ENCODE data around the gene CLCN6.

CLCN6 gene

GRCh38 chr1:11879311-11880180 is 73.6 kb downstream of the CLCN6 start:
- no peak for DNase-seq (ENCODE audit: low read depth)

- no peak for DNase-seq (ENCODE audit: low read depth)
Observed at GRCh38 chr1:11880181-11880575, 74.2 kb downstream of the CLCN6 start.

GRCh38 chr1:11880911-11881748 is 75.1 kb downstream of the CLCN6 start:
- DNase-seq (ENCODE audit: low read depth) = no peak

GRCh38 chr1:11881749-11882441 is 75.9 kb downstream of the CLCN6 start:
- DNase-seq (ENCODE audit: low read depth) = no peak

GRCh38 chr1:11882814-11883538 is 77.0 kb downstream of the CLCN6 start:
- DNase-seq (ENCODE audit: low read depth) = peak; percentile 66

GRCh38 chr1:11885916-11886315 is 79.9 kb downstream of the CLCN6 start:
- DNase-seq (ENCODE audit: low read depth) = no peak

- no peak for DNase-seq (ENCODE audit: low read depth)
Observed at GRCh38 chr1:11886986-11887665, 81.1 kb downstream of the CLCN6 start.

GRCh38 chr1:11887666-11888007 is 81.6 kb downstream of the CLCN6 start:
- no peak for DNase-seq (ENCODE audit: low read depth)

GRCh38 chr1:11888206-11888876 is 82.3 kb downstream of the CLCN6 start:
- no peak for DNase-seq (ENCODE audit: low read depth)

- no peak for DNase-seq (ENCODE audit: low read depth)
Observed at GRCh38 chr1:11888877-11889208, 82.9 kb downstream of the CLCN6 start.

- no peak for DNase-seq (ENCODE audit: low read depth)
Observed at GRCh38 chr1:11891433-11892186, 85.6 kb downstream of the CLCN6 start.

All from CMK (cell line).